ENCODE data around the gene ZNF280A.

GRCh38 chr22:22467112-22467511, 53.0 kb downstream of the ZNF280A start:
- no peak for TF ChIP-seq POLR2A (IDR thresholded peaks at IDR 0.05; ENCODE audit: low read length)
- no peak for TF ChIP-seq GATA1 (IDR thresholded peaks at IDR 0.05; ENCODE audit: low read depth, low read length)

Data from erythroblast (primary cell).